A549 (cell line): Measurements from ENCODE around the gene SCN3B. TPM values are rescaled to one million over a fixed set of nuclear protein-coding genes. Genes with fewer than 3 reads are reported as not detected.
A peak's percentile ranks its signal among the peaks of the same experiment; 100 is the strongest.

ENCODE experiments used
- ATAC-seq, 2 experiments: fragments of 200-7000 bp in 1 of 2; fragments of >200 bp in 1 of 2; cut with Nextera tagmentation in 1 of 2; cut with Tn5 transposase in 1 of 2; 3 replicates each; pipeline versions ENCODE4 v1.8.0 to v1.9.1; 2018 to 2020; ENCODE audit warnings: mild to moderate bottlenecking in 1 of 2, moderate library complexity in 1 of 2
- CTCF ChIA-PET: fragments of 300-600 bp; sonication (Branson Sonifier 250); formaldehyde crosslinking; extraction: SDS; loops from one replicate; lab custom pipeline; 2021; ENCODE audit warnings: antibody characterized with exemption, inconsistent platforms; lab: Yijun Ruan, JAX
- POLR2A ChIA-PET: fragments of 350-600 bp; formaldehyde crosslinking; extraction: SDS; loops from one replicate; lab custom pipeline; 2021; ENCODE audit warnings: antibody characterized with exemption, inconsistent platforms; lab: Yijun Ruan, JAX
- DNase-seq, 2 experiments: peaks; one replicate each; pipeline versions ENCODE4 v3.0.0 to v3.0.0-alpha.2; 2011 to 2016; ENCODE audit warnings: low read depth in 1 of 2, low spot score in 1 of 2
- FAIRE-seq: peaks from 2 replicates; lab custom pipeline; 2011; peaks lifted over from hg19 to GRCh38; lab: Jason Lieb, UNC
- H3K27ac ChIP-seq, 2 experiments: fragments of >200 bp; sonication (Bioruptor Twin); formaldehyde crosslinking; 3 replicates each; pipeline ENCODE4 v1.5.1; 2016 to 2017
- H3K4me1 ChIP-seq: fragments of >200 bp; sonication (Bioruptor Twin); formaldehyde crosslinking; 3 replicates; pipeline ENCODE4 v1.6.1; 2016
- H3K4me2 ChIP-seq: fragments of >200 bp; sonication (Bioruptor Twin); formaldehyde crosslinking; 3 replicates; pipeline ENCODE4 v1.6.1; 2016
- H3K4me3 ChIP-seq: fragments of >200 bp; sonication (Bioruptor Twin); formaldehyde crosslinking; 3 replicates; pipeline ENCODE4 v1.5.1; 2016
- H3K9me3 ChIP-seq: fragments of >200 bp; sonication (Bioruptor Twin); formaldehyde crosslinking; 3 replicates; pipeline ENCODE4 v1.6.1; 2016
- CBX2 ChIP-seq: fragments of 200-600 bp; sonication (generic); IDR thresholded peaks from 2 replicates; pipeline ENCODE4 v1.6.1; 2016; ENCODE audit warnings: low read depth, mild to moderate bottlenecking, borderline replicate concordance
- CBX8 ChIP-seq: fragments of 200-600 bp; sonication (generic); IDR thresholded peaks from 2 replicates; pipeline ENCODE4 v1.6.1; 2016
- CEBPB ChIP-seq, 2 experiments: fragments of >200 bp in 1 of 2; sonication (Bioruptor Twin) in 1 of 2; formaldehyde crosslinking in 1 of 2; IDR thresholded peaks; 2 replicates each; pipeline ENCODE4 v1.6.1; 2012 to 2016
- CHD4 ChIP-seq: fragments of 200-600 bp; sonication (generic); IDR thresholded peaks from 2 replicates; pipeline ENCODE4 v1.6.1; 2016; ENCODE audit warnings: antibody characterized with exemption, mild to moderate bottlenecking, borderline replicate concordance
- EHMT2 ChIP-seq: fragments of 200-600 bp; sonication (generic); IDR thresholded peaks from 2 replicates; pipeline ENCODE4 v1.6.1; 2016; ENCODE audit warnings: antibody characterized with exemption, low read depth, mild to moderate bottlenecking, moderate library complexity
- EP300 ChIP-seq, 2 experiments: fragments of >200 bp; sonication (Bioruptor Twin); formaldehyde crosslinking; IDR thresholded peaks; 2 replicates in 1 of 2; 3 replicates in 1 of 2; pipeline ENCODE4 v1.6.1; 2016 to 2017
- ESRRA ChIP-seq: fragments of 150-350 bp; IDR thresholded peaks from 2 replicates; pipeline ENCODE4 v1.6.1; 2014; ENCODE audit warnings: mild to moderate bottlenecking, low read length, borderline replicate concordance
- FOXS1 ChIP-seq: fragments of 250-450 bp; sonication (Bioruptor Pico); IDR thresholded peaks from 2 replicates; pipeline ENCODE4 v1.5.0; 2020; ENCODE audit warnings: mild to moderate bottlenecking, moderate library complexity
- GATA3 ChIP-seq: IDR thresholded peaks from 2 replicates; pipeline ENCODE4 v1.6.1; 2012; ENCODE audit warnings: borderline replicate concordance
- HOXA7 ChIP-seq: fragments of 250-450 bp; sonication (Bioruptor Pico); IDR thresholded peaks from 2 replicates; pipeline ENCODE4 v1.5.0; 2020; ENCODE audit warnings: mild to moderate bottlenecking, moderate library complexity
- HOXB13 ChIP-seq: fragments of 250-450 bp; sonication (Bioruptor Pico); IDR thresholded peaks from 2 replicates; pipeline ENCODE4 v1.5.0; 2020; ENCODE audit warnings: low read depth, mild to moderate bottlenecking, moderate library complexity
- JUNB ChIP-seq: fragments of >200 bp; sonication (Bioruptor Twin); formaldehyde crosslinking; IDR thresholded peaks from 2 replicates; pipeline ENCODE4 v1.6.1; 2016
- MAFK ChIP-seq: fragments of 450-650 bp; IDR thresholded peaks from 2 replicates; pipeline ENCODE4 v1.6.1; 2014; ENCODE audit not compliant: partially characterized antibody
- MYC ChIP-seq: IDR thresholded peaks from 2 replicates; pipeline ENCODE4 v1.6.1; 2012; ENCODE audit warnings: mild to moderate bottlenecking, inconsistent platforms, low read length, improper control_type of control experiment, borderline replicate concordance
- RARB ChIP-seq: fragments of 250-450 bp; sonication (Bioruptor Pico); IDR thresholded peaks from 2 replicates; pipeline ENCODE4 v1.8.0; 2021; ENCODE audit warnings: mild to moderate bottlenecking, moderate library complexity
- RFX5 ChIP-seq: fragments of 450-650 bp; IDR thresholded peaks from 2 replicates; pipeline ENCODE4 v1.7.1; 2014; ENCODE audit warnings: antibody characterized with exemption, mild to moderate bottlenecking, moderate library complexity
- RNF2 ChIP-seq: fragments of 200-600 bp; sonication (generic); IDR thresholded peaks from 2 replicates; pipeline ENCODE4 v1.6.1; 2016; ENCODE audit warnings: low read depth, mild to moderate bottlenecking, antibody characterized with exemption, moderate library complexity, borderline replicate concordance
- TP53 ChIP-seq: fragments of 250-450 bp; sonication (Bioruptor Pico); IDR thresholded peaks from 2 replicates; pipeline ENCODE4 v1.5.0; 2021; ENCODE audit warnings: mild to moderate bottlenecking, moderate library complexity
- ZFP36 ChIP-seq: fragments of 450-650 bp; IDR thresholded peaks from 2 replicates; pipeline ENCODE4 v1.6.1; 2014; ENCODE audit warnings: borderline replicate concordance; ENCODE audit not compliant: partially characterized antibody
- ZNF302 ChIP-seq: fragments of 250-450 bp; sonication (Bioruptor Pico); IDR thresholded peaks from 2 replicates; pipeline ENCODE4 v1.9.0; 2021; ENCODE audit warnings: inconsistent platforms, mild to moderate bottlenecking, moderate library complexity
- WGBS: methylation state at CpG from one replicate; pipeline ENCODE4 v1.1.6; 2017; ENCODE audit errors: missing lambda C conversion rate; 5-methylcytosine and 5-hydroxymethylcytosine counted together
- polyA plus RNA-seq, 4 experiments: library from polyadenylated mRNA; depleted of rRNA in 3 of 4; stranded (reverse); fragments of >200 nt; fragmentation: RNase III in 1 of 4; extraction: RNeasy Plus Mini Kit Qiagen cat#74134 plus additional on column Dnase treatment in 1 of 4; gene quantifications; 2 replicates in 3 of 4; 3 replicates in 1 of 4; pipeline ENCODE4 v1.2.3, GENCODE V29; 2011 to 2017
- TF ChIP-seq, protein P1 (sequence below): IDR thresholded peaks from 2 replicates; pipeline ENCODE4 v1.6.1; 2012
- TF ChIP-seq, protein P2 (sequence below): IDR thresholded peaks from 2 replicates; pipeline ENCODE4 v1.6.1; 2012; ENCODE audit warnings: low read depth, borderline replicate concordance
- TF ChIP-seq, protein P3 (sequence below): fragments of >200 bp; sonication (Bioruptor Twin); formaldehyde crosslinking; IDR thresholded peaks from 3 replicates; pipeline ENCODE4 v1.6.1; 2016
- TF ChIP-seq, protein P4 (sequence below): fragments of 250-450 bp; sonication (Bioruptor Pico); IDR thresholded peaks from 2 replicates; pipeline ENCODE4 v1.5.0; 2021; ENCODE audit warnings: mild to moderate bottlenecking, moderate library complexity, borderline replicate concordance

The SCN3B gene
- polyA plus RNA-seq, 2 of the 4 experiments (the other 2 are of a cell fraction) = 0.18 to 0.37 TPM

DNA sequence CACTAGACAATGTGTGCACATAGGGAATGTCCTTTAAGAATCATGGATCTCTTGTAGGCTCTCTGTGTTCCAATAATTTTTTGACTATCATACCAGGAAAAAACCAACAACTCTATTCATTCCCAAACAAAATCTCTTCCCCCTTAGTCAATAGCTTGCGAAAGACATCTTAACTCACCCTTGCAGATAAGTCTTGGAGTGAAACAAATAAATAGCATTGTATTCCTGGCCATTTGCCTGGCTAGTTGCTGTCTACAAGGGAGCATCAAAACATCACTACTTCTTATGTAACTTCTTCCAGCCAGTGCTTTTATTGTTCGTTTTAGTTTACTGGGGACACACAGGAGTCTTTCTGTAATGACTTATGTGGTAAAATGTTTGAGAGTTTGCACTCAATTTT, 29.4 kb downstream of the SCN3B start:
- WGBS = 97% methylated on average over 2 of the region's 2 CpGs
- Histone ChIP-seq H3K4me1 (peaks cover 14% of the 10 kb centered on the region), H3K27ac (no peak overlapping the region), H3K4me3 (no peak overlapping the region), H3K9me3 (no peaks in the 10 kb centered on the region), H3K4me2 (no peak overlapping the region)
- FAIRE-seq (no peak), DNase-seq (no peak), ATAC-seq (no peak)
- ChIA-PET CTCF (interaction anchor here (1.2 to 3.3 kb wide), 3 partner anchors 15 to 48 kb away, joined by 3 to 21 read pairs (median 4); no protein-coding TSS in a partner anchor), POLR2A (no interaction called here)
- peak in 1 of 2 experiments; percentile 20; a peak in 1 of 4 replicates for TF ChIP-seq CEBPB (IDR thresholded peaks at IDR 0.05)
- no peak for TF ChIP-seq MYC

DNA sequence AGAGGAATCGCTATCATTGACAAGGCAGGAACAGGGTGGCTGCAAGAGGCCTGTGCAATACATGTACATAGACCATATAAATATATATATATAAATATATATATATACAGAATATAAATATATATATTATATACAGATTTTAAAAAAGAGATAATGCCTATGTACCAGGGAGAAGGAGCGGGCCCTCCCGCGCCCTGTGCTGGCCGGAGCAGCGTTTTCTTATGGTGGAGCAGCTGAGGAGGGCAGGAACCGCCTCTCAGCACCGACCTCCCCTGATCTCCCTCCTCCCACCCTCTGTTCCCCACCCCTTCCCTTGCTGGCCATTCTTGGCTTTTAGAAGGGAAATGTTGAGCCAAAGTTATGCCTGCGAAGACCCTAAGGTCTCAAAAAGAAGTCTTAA, 31.8 kb downstream of the SCN3B start:
- H3K9me3 ChIP-seq = no peaks in the 10 kb centered on the region
- no peak for TF ChIP-seq RNF2
- TF ChIP-seq EP300 (IDR thresholded peaks at IDR 0.05) = no peak
- TF ChIP-seq CBX2 = no peak
- TF ChIP-seq CHD4 = no peak
- TF ChIP-seq, protein P1, sequence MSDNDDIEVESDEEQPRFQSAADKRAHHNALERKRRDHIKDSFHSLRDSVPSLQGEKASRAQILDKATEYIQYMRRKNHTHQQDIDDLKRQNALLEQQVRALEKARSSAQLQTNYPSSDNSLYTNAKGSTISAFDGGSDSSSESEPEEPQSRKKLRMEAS = no peak
- TF ChIP-seq EHMT2 = no peak
- TF ChIP-seq, all 56 proteins: peak for 0
- Histone ChIP-seq H3K4me3 (no peak overlapping the region), H3K4me1 (peaks cover 9% of the 10 kb centered on the region), H3K4me2 (no peak overlapping the region), H3K27ac (no peak overlapping the region)
- 92% methylated on average over 9 of the region's 9 CpGs for WGBS
- DNase-seq (no peak), FAIRE-seq (no peak), ATAC-seq (no peak)
- CTCF ChIA-PET = interaction anchor here (1.2 kb wide), 1 partner anchor 85 kb away, joined by 3 read pairs; no protein-coding TSS in a partner anchor
- POLR2A ChIA-PET = no interaction called here

DNA sequence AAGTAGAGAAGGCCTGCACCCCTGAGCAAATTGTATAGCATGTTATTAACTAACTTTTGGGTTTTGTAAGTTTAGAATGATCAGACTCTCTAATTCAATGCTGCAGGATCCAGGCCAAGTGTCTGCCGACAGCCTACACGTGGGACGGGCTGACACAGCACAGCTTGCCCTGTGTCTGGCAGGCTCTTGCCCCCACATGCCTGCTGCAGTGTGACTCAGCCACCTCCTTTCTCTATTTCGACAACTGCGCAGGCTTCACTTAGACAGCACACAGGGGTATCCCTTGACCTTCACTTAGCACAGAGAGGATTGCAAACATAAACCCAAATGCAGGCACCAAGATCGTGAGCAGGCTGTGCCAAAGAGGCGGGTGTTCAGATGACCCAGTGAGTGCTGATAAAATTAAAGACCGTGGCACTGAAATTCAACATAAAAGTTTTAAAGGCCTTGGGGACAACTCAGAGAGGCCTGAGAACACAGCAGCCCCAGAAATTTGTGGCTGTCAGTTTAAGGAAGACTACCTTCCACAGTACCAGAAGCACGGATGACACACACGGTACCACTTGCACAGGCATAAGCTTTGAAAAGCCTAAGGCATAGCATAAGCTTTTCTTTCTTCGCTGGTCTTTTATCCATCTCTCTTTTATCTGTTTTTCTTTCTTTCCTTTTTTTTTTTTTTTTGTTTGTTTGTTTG, 37.8 kb downstream of the SCN3B start:
- 81% methylated on average over 11 of the region's 11 CpGs for WGBS
- Histone ChIP-seq H3K4me1 (no peaks in the 10 kb centered on the region), H3K4me3 (no peak overlapping the region), H3K4me2 (no peak overlapping the region), H3K27ac (no peak overlapping the region), H3K9me3 (no peaks in the 10 kb centered on the region)
- POLR2A ChIA-PET = no interaction called here
- FAIRE-seq (no peak), ATAC-seq (peak in 1 of 2 experiments; percentile 10; a peak in 1 of 6 replicates), DNase-seq (no peak)
- CTCF ChIA-PET = interaction anchor here (1.1 to 1.5 kb wide), 2 partner anchors 36 to 40 kb away, joined by 3 read pairs; no protein-coding TSS in a partner anchor
- TF ChIP-seq MYC = no peak
- TF ChIP-seq ESRRA = no peak
- no peak for TF ChIP-seq ZFP36
- TF ChIP-seq GATA3 = no peak
- TF ChIP-seq CBX2 = no peak
- TF ChIP-seq HOXA7 (CRISPR knock-in tag) = no peak
- TF ChIP-seq, protein P1 = no peak
- no peak for TF ChIP-seq TP53 (CRISPR knock-in tag)
- TF ChIP-seq, protein P2, sequence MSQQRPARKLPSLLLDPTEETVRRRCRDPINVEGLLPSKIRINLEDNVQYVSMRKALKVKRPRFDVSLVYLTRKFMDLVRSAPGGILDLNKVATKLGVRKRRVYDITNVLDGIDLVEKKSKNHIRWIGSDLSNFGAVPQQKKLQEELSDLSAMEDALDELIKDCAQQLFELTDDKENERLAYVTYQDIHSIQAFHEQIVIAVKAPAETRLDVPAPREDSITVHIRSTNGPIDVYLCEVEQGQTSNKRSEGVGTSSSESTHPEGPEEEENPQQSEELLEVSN = no peak

DNA sequence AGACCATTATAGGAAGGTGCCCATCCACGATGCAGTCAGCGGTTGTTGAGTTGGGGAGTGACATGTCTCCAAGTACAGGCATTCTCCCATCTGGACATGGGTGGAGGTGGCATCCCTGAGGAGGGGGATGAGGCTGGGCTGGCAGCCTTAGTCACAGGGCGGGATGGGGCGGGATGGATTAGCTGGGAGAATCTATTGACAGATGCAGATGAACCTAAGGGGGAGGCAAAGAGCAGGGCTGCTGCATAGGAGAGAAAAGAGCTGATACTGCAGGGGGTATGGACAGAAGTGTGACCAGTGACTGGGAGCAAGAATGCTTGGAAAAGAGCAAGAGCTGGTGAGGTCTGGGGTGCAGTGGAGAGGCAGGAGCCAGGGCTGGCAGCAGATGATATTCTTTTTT, 42.7 kb downstream of the SCN3B start:
- WGBS = 93% methylated on average over 2 of the region's 4 CpGs
- Histone ChIP-seq H3K27ac (no peak overlapping the region), H3K4me2 (no peak overlapping the region), H3K4me3 (no peak overlapping the region), H3K9me3 (no peaks in the 10 kb centered on the region), H3K4me1 (no peaks in the 10 kb centered on the region)
- no peak for FAIRE-seq
- no peak for DNase-seq
- CTCF ChIA-PET = interaction anchor here (0.6 to 3.7 kb wide), 2 partner anchors 31 to 99 kb away, joined by 4 to 14 read pairs; no protein-coding TSS in a partner anchor
- ATAC-seq = no peak
- POLR2A ChIA-PET = interaction anchor here (0.6 kb wide), 1 partner anchor 9 kb away, joined by 8 read pairs; no protein-coding TSS in a partner anchor
- TF ChIP-seq JUNB (no peak), CBX8 (no peak), HOXB13 (CRISPR knock-in tag) (no peak), ZNF302 (CRISPR knock-in tag) (no peak), CHD4 (no peak), ESRRA (no peak), MAFK (no peak), RARB (no peak), FOXS1 (CRISPR knock-in tag) (no peak), RFX5 (no peak)
- TF ChIP-seq, protein P3, sequence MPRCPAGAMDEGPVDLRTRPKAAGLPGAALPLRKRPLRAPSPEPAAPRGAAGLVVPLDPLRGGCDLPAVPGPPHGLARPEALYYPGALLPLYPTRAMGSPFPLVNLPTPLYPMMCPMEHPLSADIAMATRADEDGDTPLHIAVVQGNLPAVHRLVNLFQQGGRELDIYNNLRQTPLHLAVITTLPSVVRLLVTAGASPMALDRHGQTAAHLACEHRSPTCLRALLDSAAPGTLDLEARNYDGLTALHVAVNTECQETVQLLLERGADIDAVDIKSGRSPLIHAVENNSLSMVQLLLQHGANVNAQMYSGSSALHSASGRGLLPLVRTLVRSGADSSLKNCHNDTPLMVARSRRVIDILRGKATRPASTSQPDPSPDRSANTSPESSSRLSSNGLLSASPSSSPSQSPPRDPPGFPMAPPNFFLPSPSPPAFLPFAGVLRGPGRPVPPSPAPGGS = no peak
- TF ChIP-seq, protein P4, sequence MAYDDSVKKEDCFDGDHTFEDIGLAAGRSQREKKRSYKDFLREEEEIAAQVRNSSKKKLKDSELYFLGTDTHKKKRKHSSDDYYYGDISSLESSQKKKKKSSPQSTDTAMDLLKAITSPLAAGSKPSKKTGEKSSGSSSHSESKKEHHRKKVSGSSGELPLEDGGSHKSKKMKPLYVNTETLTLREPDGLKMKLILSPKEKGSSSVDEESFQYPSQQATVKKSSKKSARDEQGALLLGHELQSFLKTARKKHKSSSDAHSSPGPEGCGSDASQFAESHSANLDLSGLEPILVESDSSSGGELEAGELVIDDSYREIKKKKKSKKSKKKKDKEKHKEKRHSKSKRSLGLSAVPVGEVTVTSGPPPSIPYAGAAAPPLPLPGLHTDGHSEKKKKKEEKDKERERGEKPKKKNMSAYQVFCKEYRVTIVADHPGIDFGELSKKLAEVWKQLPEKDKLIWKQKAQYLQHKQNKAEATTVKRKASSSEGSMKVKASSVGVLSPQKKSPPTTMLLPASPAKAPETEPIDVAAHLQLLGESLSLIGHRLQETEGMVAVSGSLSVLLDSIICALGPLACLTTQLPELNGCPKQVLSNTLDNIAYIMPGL (CRISPR knock-in tag) = no peak
- TF ChIP-seq, protein P1 = no peak
